Measurements from ENCODE around the gene NTN5. TPM values are rescaled to one million over a fixed set of nuclear protein-coding genes. Genes with fewer than 3 reads are reported as not detected.
"Not testable (repeated sequence)": the region's sequence is repeated elsewhere in the genome, so short reads cannot be mapped to it uniquely, and the experiment has no call there.

Gene NTN5
- total and polyA plus RNA-seq, 8 donors = 0.12 to 1.8 (median 0.25) TPM; not detected in 1

DNA sequence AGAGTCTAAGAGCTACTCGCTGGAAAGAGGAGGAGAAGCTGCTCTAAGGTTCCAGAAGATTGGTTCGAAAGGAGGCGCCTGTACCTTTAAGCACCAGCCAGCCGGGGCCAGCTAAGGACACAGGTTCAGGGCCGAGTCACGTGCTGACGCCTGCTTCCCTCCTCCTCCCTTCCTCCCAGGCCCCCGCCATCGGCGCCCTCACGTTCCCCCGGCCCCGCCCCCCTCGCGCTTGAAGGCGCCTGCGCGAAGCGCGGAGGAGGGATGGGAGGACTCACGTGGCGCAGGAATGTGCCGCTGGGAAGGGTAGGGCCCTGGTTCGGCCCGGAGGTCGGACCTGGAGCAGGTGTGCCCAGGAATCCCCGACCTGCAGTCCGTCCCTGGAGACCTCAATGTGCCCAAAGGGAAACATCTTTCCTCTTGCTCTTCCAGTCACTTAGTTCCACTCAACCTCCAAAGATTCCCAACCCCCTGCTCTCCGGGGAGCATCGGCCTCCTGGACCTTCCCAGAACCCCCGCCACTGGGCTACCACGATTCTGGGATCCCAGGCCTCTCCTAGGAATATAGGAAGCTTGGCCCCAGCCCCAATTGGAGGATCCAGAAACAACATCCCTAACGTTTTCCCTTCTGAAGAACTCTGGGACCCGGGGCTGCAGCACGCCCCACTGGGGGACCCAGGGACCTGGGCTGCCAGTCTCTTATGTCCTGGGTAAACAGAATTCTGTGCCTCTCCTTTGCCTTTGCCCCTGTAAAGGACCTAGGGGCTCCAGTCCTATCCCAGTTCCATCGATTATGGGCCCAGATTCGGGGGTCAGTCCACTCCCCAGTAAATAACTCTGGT lies 38.2 kb downstream of the NTN5 start:
- WGBS, 2 donors = 4% methylated on average over 33 to 37 of the region's 37 CpGs
- intact Hi-C loops (cut with DNase I) = no loop called here
- TF ChIP-seq, protein P1, sequence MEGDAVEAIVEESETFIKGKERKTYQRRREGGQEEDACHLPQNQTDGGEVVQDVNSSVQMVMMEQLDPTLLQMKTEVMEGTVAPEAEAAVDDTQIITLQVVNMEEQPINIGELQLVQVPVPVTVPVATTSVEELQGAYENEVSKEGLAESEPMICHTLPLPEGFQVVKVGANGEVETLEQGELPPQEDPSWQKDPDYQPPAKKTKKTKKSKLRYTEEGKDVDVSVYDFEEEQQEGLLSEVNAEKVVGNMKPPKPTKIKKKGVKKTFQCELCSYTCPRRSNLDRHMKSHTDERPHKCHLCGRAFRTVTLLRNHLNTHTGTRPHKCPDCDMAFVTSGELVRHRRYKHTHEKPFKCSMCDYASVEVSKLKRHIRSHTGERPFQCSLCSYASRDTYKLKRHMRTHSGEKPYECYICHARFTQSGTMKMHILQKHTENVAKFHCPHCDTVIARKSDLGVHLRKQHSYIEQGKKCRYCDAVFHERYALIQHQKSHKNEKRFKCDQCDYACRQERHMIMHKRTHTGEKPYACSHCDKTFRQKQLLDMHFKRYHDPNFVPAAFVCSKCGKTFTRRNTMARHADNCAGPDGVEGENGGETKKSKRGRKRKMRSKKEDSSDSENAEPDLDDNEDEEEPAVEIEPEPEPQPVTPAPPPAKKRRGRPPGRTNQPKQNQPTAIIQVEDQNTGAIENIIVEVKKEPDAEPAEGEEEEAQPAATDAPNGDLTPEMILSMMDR (IDR thresholded peaks at IDR 0.05) = no peak
- peaks cover 0 to 11% (median 0%) of the 10 kb centered on the region in 3 donors for H3K36me3 ChIP-seq
- no peaks in the 10 kb centered on the region for H3K27me3 ChIP-seq
- peak overlapping the region in 3 of 4 donors; percentile 33 to 84 (median 75) for H3K4me3 ChIP-seq
- FAIRE-seq = peak; percentile 17
- peak; percentile 96 to 99 (median 98) for DNase-seq
- peaks cover 18 to 24% (median 21%) of the 10 kb centered on the region in 3 donors for H3K4me1 ChIP-seq
- H3K9me3 ChIP-seq = no peaks in the 10 kb centered on the region
- ATAC-seq = peak; percentile 52 to 67 (median 61)
- H3K27ac ChIP-seq = peak overlapping the region; percentile 90 to 97 (median 92)

DNA sequence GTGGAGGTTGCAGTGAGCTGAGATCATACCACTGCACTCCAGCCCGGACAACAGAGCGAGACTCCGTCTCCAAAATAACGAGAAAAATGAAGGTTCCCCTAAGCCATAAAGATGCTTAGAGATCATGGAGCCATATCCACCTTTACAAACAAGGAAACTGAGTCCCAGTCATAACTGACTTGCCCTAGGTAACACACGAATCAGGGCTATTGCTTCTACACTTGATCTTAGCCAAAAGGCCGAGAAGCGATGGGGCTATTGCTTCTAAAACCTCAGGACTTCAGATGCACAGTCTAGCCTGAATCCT lies 38.8 kb downstream of the NTN5 start:
- WGBS, 2 donors = 19 to 23% methylated on average over 7 of the region's 7 CpGs
- Histone ChIP-seq H3K4me3 (peak overlapping the region in 2 of 4 donors; percentile 75 to 84), H3K4me1 (peaks cover 18 to 24% (median 21%) of the 10 kb centered on the region in 3 donors), H3K9me3 (no peaks in the 10 kb centered on the region), H3K27ac (peak overlapping the region; percentile 90 to 97 (median 92)), H3K27me3 (no peaks in the 10 kb centered on the region), H3K36me3 (peaks cover 0 to 11% (median 0%) of the 10 kb centered on the region in 3 donors)
- DNase-seq (no peak), ATAC-seq (no peak), FAIRE-seq (no peak)
- TF ChIP-seq, protein P1 (IDR thresholded peaks at IDR 0.05) = no peak
- intact Hi-C loops (cut with DNase I) = no loop called here

DNA sequence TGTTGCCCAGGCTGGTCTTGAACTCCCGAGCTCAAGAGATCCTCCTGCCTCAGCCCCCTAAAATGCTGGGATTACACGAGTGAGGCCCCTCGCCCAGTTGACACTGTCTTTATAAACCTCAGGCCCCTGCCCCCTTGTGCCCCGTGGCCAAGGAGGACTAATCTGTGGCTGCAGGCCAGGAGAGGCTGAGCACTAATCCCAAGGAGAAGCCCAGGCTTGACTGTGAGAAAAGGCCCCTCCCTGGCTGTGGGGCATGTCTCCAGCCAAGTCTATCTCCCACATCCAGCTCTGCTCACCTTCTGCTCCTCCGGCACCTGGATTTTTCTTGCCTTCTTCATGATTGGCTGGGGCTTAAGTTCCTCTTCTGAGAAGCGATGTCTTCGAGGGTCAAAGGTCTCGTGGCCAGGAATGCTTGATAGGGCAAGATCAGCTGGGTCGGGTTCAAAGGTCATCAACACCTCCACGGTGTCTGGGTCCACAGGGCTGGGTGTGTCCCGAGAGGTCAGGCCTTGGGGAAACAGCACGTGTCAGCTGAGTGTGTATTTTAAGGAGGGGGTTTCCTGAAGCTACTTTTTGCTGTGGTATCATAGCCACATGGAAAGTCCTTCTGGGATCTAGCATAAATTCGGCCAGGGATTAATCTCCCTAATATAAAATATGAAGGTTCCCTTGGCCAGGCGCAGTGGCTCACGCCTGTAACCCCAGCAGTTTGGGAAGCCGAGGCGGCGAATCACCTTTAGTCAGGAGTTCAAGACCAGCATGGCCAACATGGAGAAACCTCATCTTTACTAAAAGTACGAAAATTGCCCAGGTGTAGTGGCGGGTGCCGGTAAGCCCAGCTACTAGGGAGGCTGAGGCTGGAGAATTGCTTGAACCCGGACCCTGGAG lies 39.4 kb downstream of the NTN5 start:
- Histone ChIP-seq H3K27ac (peak overlapping the region; percentile 90 to 97 (median 92)), H3K27me3 (no peaks in the 10 kb centered on the region), H3K4me3 (peak overlapping the region in 2 of 4 donors; percentile 75 to 84), H3K9me3 (no peaks in the 10 kb centered on the region), H3K4me1 (peaks cover 14 to 20% (median 19%) of the 10 kb centered on the region in 3 donors), H3K36me3 (peaks cover 0 to 11% (median 0%) of the 10 kb centered on the region in 3 donors)
- 51 to 57% methylated on average over 22 of the region's 22 CpGs for WGBS, 2 donors
- FAIRE-seq (no peak), ATAC-seq (no peak), DNase-seq (peak in 2 of 6 donors; percentile 47 to 58)
- intact Hi-C loops (cut with DNase I) = no loop called here
- TF ChIP-seq, protein P1 (IDR thresholded peaks at IDR 0.05) = no peak

DNA sequence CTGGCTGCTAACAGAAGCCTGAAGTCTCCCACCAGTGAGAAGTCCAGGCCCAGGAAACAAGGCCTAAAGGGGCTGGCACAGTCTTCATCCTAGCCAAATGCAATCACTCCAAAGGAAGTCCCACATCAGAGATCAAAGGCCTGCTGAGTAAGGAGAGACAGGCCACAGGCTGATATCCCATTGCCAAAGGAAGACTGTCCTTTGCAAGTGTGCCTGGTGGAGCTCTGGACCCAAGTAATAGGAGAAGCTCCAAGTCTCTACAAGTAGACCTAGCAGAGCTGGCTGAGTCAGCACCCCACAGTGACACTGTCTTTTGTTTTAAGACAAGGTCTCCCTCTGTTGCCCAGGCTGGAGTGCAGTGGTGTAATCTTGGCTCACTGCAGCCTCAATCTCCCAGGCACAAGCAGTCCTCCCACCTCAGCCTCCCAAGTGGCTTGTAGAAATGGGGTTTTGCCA lies 40.1 kb downstream of the NTN5 start:
- Histone ChIP-seq H3K9me3 (no peaks in the 10 kb centered on the region), H3K4me1 (peaks cover 13 to 19% (median 19%) of the 10 kb centered on the region in 3 donors), H3K27me3 (no peaks in the 10 kb centered on the region), H3K4me3 (no peak overlapping the region), H3K36me3 (peaks cover 0 to 11% (median 0%) of the 10 kb centered on the region in 3 donors), H3K27ac (no peak overlapping the region)
- no peak for FAIRE-seq
- intact Hi-C loops (cut with DNase I) = no loop called here
- TF ChIP-seq, protein P1 (IDR thresholded peaks at IDR 0.05) = no peak
- DNase-seq = no peak
- ATAC-seq = no peak

DNA sequence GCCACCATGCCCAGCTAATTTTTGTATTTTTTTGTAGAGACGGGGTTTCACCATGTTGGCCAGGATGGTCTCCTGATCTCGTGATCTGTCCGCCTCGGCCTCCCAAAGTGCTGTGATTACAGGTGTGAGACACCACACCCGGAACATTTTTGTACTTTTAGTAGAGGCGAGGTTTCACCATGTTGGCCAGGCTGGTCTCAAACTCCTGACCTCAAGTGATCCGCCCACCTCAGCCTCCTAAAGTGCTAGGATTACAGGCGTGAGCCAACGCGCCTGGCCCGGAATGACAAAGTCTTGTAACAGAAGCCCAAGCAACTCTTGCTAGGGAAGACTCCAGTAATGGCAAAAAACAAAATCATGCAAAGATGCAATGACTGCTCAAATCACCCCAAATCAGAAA lies 40.5 kb downstream of the NTN5 start:
- WGBS, 2 donors = 93 to 95% methylated on average over 11 of the region's 11 CpGs
- H3K9me3 ChIP-seq; DNase-seq; H3K4me3 ChIP-seq; FAIRE-seq; ATAC-seq; H3K27me3 ChIP-seq; H3K27ac ChIP-seq; intact Hi-C loops (cut with DNase I): not testable (repeated sequence)
- peaks cover 13 to 19% (median 19%) of the 10 kb centered on the region in 3 donors for H3K4me1 ChIP-seq
- peaks cover 0 to 11% (median 0%) of the 10 kb centered on the region in 3 donors for H3K36me3 ChIP-seq
